Activated CD4-positive, alpha-beta T cell treated with anti-CD3 and anti-CD28 coated beads for 48 hours (primary cell): ENCODE results near the gene CDH12.
"Not testable (repeated sequence)": the region's sequence is repeated elsewhere in the genome, so short reads cannot be mapped to it uniquely, and the experiment has no call there.

Experiments
- DNase-seq: peaks from one replicate; pipeline ENCODE4 v3.0.0-alpha.2; 2020

The CDH12 gene

GRCh38 chr5:22549876-22550671 is 303.1 kb downstream of the CDH12 start:
- no peak for DNase-seq

GRCh38 chr5:22542340-22542739 is 310.8 kb downstream of the CDH12 start:
- no peak for DNase-seq

- DNase-seq, result no peak
Observed at GRCh38 chr5:22541037-22541436, 312.1 kb downstream of the CDH12 start.

GRCh38 chr5:22539762-22540161 is 313.4 kb downstream of the CDH12 start:
- no peak for DNase-seq

- DNase-seq, result no peak
Observed at GRCh38 chr5:22531986-22532385, 321.2 kb downstream of the CDH12 start.

GRCh38 chr5:22521521-22521920 is 331.6 kb downstream of the CDH12 start:
- DNase-seq, result no peak

GRCh38 chr5:22516497-22516896 is 336.6 kb downstream of the CDH12 start:
- not testable (repeated sequence) for DNase-seq

- DNase-seq, result no peak
Observed at GRCh38 chr5:22514231-22514630, 338.9 kb downstream of the CDH12 start.

GRCh38 chr5:22505891-22506290 is 347.3 kb downstream of the CDH12 start:
- no peak for DNase-seq

- DNase-seq, result no peak
Observed at GRCh38 chr5:22504411-22504810, 348.7 kb downstream of the CDH12 start.

- no peak for DNase-seq
Observed at GRCh38 chr5:22500556-22500955, 352.6 kb downstream of the CDH12 start.

- DNase-seq, result no peak
Observed at GRCh38 chr5:22496666-22497065, 356.5 kb downstream of the CDH12 start.

- no peak for DNase-seq
Observed at GRCh38 chr5:22495016-22495720, 358.0 kb downstream of the CDH12 start.

GRCh38 chr5:22488427-22488826 is 364.7 kb downstream of the CDH12 start:
- DNase-seq, result no peak

GRCh38 chr5:22480305-22480704 is 372.8 kb downstream of the CDH12 start:
- no peak for DNase-seq

- DNase-seq, result no peak
Observed at GRCh38 chr5:22473886-22474285, 379.3 kb downstream of the CDH12 start.

GRCh38 chr5:22471154-22471553 is 382.0 kb downstream of the CDH12 start:
- no peak for DNase-seq

GRCh38 chr5:22470408-22470807 is 382.7 kb downstream of the CDH12 start:
- no peak for DNase-seq

GRCh38 chr5:22465616-22466015 is 387.5 kb downstream of the CDH12 start:
- no peak for DNase-seq

GRCh38 chr5:22465177-22465576 is 388.0 kb downstream of the CDH12 start:
- no peak for DNase-seq

- DNase-seq, result no peak
Observed at GRCh38 chr5:22460189-22460588, 393.0 kb downstream of the CDH12 start.

GRCh38 chr5:22432905-22433304 is 420.2 kb downstream of the CDH12 start:
- DNase-seq, result no peak

GRCh38 chr5:22431840-22432239 is 421.3 kb downstream of the CDH12 start:
- no peak for DNase-seq

GRCh38 chr5:22431406-22431805 is 421.7 kb downstream of the CDH12 start:
- DNase-seq, result no peak
